DOHH2 (cell line): ENCODE data around the gene ABCA4.

Experiments
- H3F3A ChIP-seq: fragments of 200-600 bp; sonication (generic), shearing (Covaris generic); 2 replicates; pipeline ENCODE4 v1.6.0; 2016; ENCODE audit warnings: antibody characterized with exemption, mild to moderate bottlenecking; ENCODE audit not compliant: control insufficient read depth, insufficient read depth
- H3K27ac ChIP-seq: fragments of 200-600 bp; sonication (generic); 2 replicates; pipeline ENCODE4 v1.5.1; 2014; ENCODE audit warnings: low read depth, mild to moderate bottlenecking, low read length, moderate library complexity
- H3K27me3 ChIP-seq: fragments of 200-600 bp; sonication (generic); 2 replicates; pipeline ENCODE4 v1.6.1; 2014; ENCODE audit warnings: mild to moderate bottlenecking, low read length, mixed read lengths; ENCODE audit not compliant: control insufficient read depth
- H3K36me3 ChIP-seq: fragments of 200-600 bp; sonication (generic); 2 replicates; pipeline ENCODE4 v1.6.1; 2014; ENCODE audit warnings: mild to moderate bottlenecking, low read length, moderate library complexity, mixed read lengths; ENCODE audit not compliant: control insufficient read depth
- H3K4me1 ChIP-seq: fragments of 200-600 bp; sonication (generic); 2 replicates; pipeline ENCODE4 v1.6.1; 2014; ENCODE audit warnings: mild to moderate bottlenecking, low read length, mixed read lengths; ENCODE audit not compliant: control insufficient read depth
- H3K4me2 ChIP-seq: fragments of 200-600 bp; sonication (generic); 2 replicates; pipeline ENCODE4 v1.6.0; 2014; ENCODE audit warnings: mild to moderate bottlenecking, low read length, moderate library complexity
- H3K4me3 ChIP-seq: fragments of 200-600 bp; sonication (generic); 2 replicates; pipeline ENCODE4 v1.5.1; 2014; ENCODE audit warnings: mild to moderate bottlenecking, low read length, mixed read lengths
- H3K79me2 ChIP-seq: fragments of 200-600 bp; sonication (generic); 2 replicates; pipeline ENCODE4 v1.6.1; 2014; ENCODE audit warnings: mild to moderate bottlenecking, low read length, mixed read lengths; ENCODE audit not compliant: control insufficient read depth
- H3K9me2 ChIP-seq: fragments of 200-600 bp; sonication (generic); replicated peaks from 2 replicates; pipeline ENCODE4 v1.6.1; 2014; ENCODE audit warnings: mild to moderate bottlenecking, low read length, mixed read lengths; ENCODE audit not compliant: control insufficient read depth
- H3K9me3 ChIP-seq: fragments of 200-600 bp; sonication (generic); 2 replicates; pipeline ENCODE4 v1.6.1; 2014; ENCODE audit warnings: antibody characterized with exemption, low read length, mixed read lengths; ENCODE audit not compliant: control insufficient read depth, insufficient read depth
- H4K20me1 ChIP-seq: fragments of 200-600 bp; sonication (generic); 2 replicates; pipeline ENCODE4 v1.6.0; 2014; ENCODE audit warnings: low read depth, mild to moderate bottlenecking, antibody characterized with exemption, low read length, moderate library complexity; ENCODE audit not compliant: control insufficient read depth, insufficient read depth
- CTCF ChIP-seq: fragments of 200-600 bp; sonication (generic); IDR thresholded peaks from one replicate; pipeline ENCODE4 v1.5.1; 2014; ENCODE audit warnings: antibody characterized with exemption, mild to moderate bottlenecking, low read depth, low read length; ENCODE audit not compliant: poor library complexity, severe bottlenecking
- EZH2phosphoT487 ChIP-seq: fragments of 200-600 bp; sonication (generic); IDR thresholded peaks from 2 replicates; pipeline ENCODE4 v1.6.1; 2017; ENCODE audit warnings: borderline replicate concordance, mild to moderate bottlenecking, antibody characterized with exemption, low read length, moderate library complexity, mixed read lengths

The ABCA4 gene

GRCh38 chr1:94142022-94142421 is 21.1 kb upstream of the ABCA4 start:
- Histone ChIP-seq H3K79me2 (no peaks in the 10 kb centered on the region), H3K4me3 (no peak overlapping the region), H3F3A (no peaks in the 10 kb centered on the region), H4K20me1 (no peaks in the 10 kb centered on the region), H3K27ac (no peak overlapping the region), H3K36me3 (no peaks in the 10 kb centered on the region), H3K4me2 (no peak overlapping the region), H3K9me3 (no peaks in the 10 kb centered on the region), H3K27me3 (peaks cover 3% of the 10 kb centered on the region; the same call in 1 of the 2 replicates), H3K9me2 (no peaks in the 10 kb centered on the region), H3K4me1 (no peaks in the 10 kb centered on the region)
- TF ChIP-seq EZH2phosphoT487 (no peak), CTCF (no peak)

- no peaks in the 10 kb centered on the region for H3K9me2 ChIP-seq
- no peaks in the 10 kb centered on the region for H4K20me1 ChIP-seq
- no peaks in the 10 kb centered on the region for H3F3A ChIP-seq
- no peak overlapping the region for H3K4me2 ChIP-seq
- no peak overlapping the region for H3K27ac ChIP-seq
- H3K79me2 ChIP-seq = no peaks in the 10 kb centered on the region
- no peaks in the 10 kb centered on the region for H3K4me1 ChIP-seq
- H3K4me3 ChIP-seq = no peak overlapping the region
- no peaks in the 10 kb centered on the region for H3K27me3 ChIP-seq
- TF ChIP-seq CTCF = no peak
- no peak for TF ChIP-seq EZH2phosphoT487
- H3K36me3 ChIP-seq = no peaks in the 10 kb centered on the region
- H3K9me3 ChIP-seq = no peaks in the 10 kb centered on the region
Observed at GRCh38 chr1:94132111-94132510, 11.2 kb upstream of the ABCA4 start.

- Histone ChIP-seq H3K4me2 (no peak overlapping the region), H3K27me3 (no peaks in the 10 kb centered on the region), H3K27ac (no peak overlapping the region)
Observed at GRCh38 chr1:94130851-94131595, 10.1 kb upstream of the ABCA4 start.

More at GRCh38 chr1:94130851-94131595, 10.1 kb upstream of the ABCA4 start:
- Histone ChIP-seq H3K36me3 (no peaks in the 10 kb centered on the region), H4K20me1 (no peaks in the 10 kb centered on the region), H3K79me2 (no peaks in the 10 kb centered on the region), H3K9me3 (no peaks in the 10 kb centered on the region), H3F3A (no peaks in the 10 kb centered on the region), H3K9me2 (no peaks in the 10 kb centered on the region), H3K4me3 (no peak overlapping the region), H3K4me1 (no peaks in the 10 kb centered on the region)
- TF ChIP-seq EZH2phosphoT487 (no peak), CTCF (no peak)
